Central memory CD8-positive, alpha-beta T cell (primary cell): ENCODE measurements around the gene VPS9D1.
"Not testable (repeated sequence)": the region's sequence is repeated elsewhere in the genome, so short reads cannot be mapped to it uniquely, and the experiment has no call there.

Source experiments
- ATAC-seq: fragments of 150-1000 bp; cut with Tn5 transposase; replicated peaks from 2 replicates; pipeline ENCODE4 v1.10.0; 2022; ENCODE audit warnings: mild to moderate bottlenecking, moderate FRiP score, moderate number of reproducible peaks; ENCODE audit not compliant: poor library complexity, severe bottlenecking; ENCODE audit errors: extremely low read depth
- DNase-seq, 2 donors: peaks; one replicate each; pipeline ENCODE4 v3.0.0; 2021; ENCODE audit warnings: low spot score in 2 of 2
- H3K27ac Mint-ChIP-seq: one replicate; pipeline ENCODE4 v1.8.0; 2022; ENCODE audit warnings: low read depth, mild to moderate bottlenecking, moderate library complexity, mixed read lengths
- H3K27me3 Mint-ChIP-seq: one replicate; pipeline ENCODE4 v1.8.0; 2022; ENCODE audit warnings: mixed read lengths
- H3K36me3 Mint-ChIP-seq: one replicate; pipeline ENCODE4 v1.8.0; 2022; ENCODE audit warnings: mild to moderate bottlenecking, moderate library complexity, mixed read lengths; ENCODE audit not compliant: insufficient read depth
- H3K4me1 Mint-ChIP-seq: one replicate; pipeline ENCODE4 v1.8.0; 2022; ENCODE audit warnings: mixed read lengths
- H3K4me3 Mint-ChIP-seq: one replicate; pipeline ENCODE4 v1.8.0; 2022; ENCODE audit warnings: mild to moderate bottlenecking, moderate library complexity, mixed read lengths
- H3K9me3 Mint-ChIP-seq: one replicate; pipeline ENCODE4 v1.8.0; 2022; ENCODE audit warnings: mixed read lengths

The VPS9D1 gene

GRCh38 chr16:89693289-89693731 is 27.4 kb downstream of the VPS9D1 start:
- H3K27me3 Mint-ChIP-seq, result no peaks in the 10 kb centered on the region
- no peaks in the 10 kb centered on the region for H3K9me3 Mint-ChIP-seq
- H3K36me3 Mint-ChIP-seq, result peaks cover 36% of the 10 kb centered on the region
- no peak overlapping the region for H3K27ac Mint-ChIP-seq
- DNase-seq (no peak), ATAC-seq (no peak)
- no peak overlapping the region for H3K4me3 Mint-ChIP-seq
- H3K4me1 Mint-ChIP-seq, result peaks cover 26% of the 10 kb centered on the region

- peaks cover 39% of the 10 kb centered on the region for H3K36me3 Mint-ChIP-seq
- no peak overlapping the region for H3K4me3 Mint-ChIP-seq
- no peak for DNase-seq
- no peaks in the 10 kb centered on the region for H3K9me3 Mint-ChIP-seq
- no peak overlapping the region for H3K27ac Mint-ChIP-seq
- no peaks in the 10 kb centered on the region for H3K27me3 Mint-ChIP-seq
- peaks cover 35% of the 10 kb centered on the region for H3K4me1 Mint-ChIP-seq
- ATAC-seq, result no peak
Observed at GRCh38 chr16:89691986-89692569, 28.6 kb downstream of the VPS9D1 start.

GRCh38 chr16:89691231-89691985 is 29.3 kb downstream of the VPS9D1 start:
- DNase-seq (no peak), ATAC-seq (no peak)
- H3K27me3 Mint-ChIP-seq, result no peaks in the 10 kb centered on the region
- H3K4me3 Mint-ChIP-seq, result no peak overlapping the region
- H3K36me3 Mint-ChIP-seq, result peaks cover 39% of the 10 kb centered on the region
- H3K4me1 Mint-ChIP-seq, result peaks cover 32% of the 10 kb centered on the region
- no peaks in the 10 kb centered on the region for H3K9me3 Mint-ChIP-seq
- no peak overlapping the region for H3K27ac Mint-ChIP-seq

GRCh38 chr16:89690392-89690901 is 30.3 kb downstream of the VPS9D1 start:
- H3K4me3 Mint-ChIP-seq, result no peak overlapping the region
- no peak overlapping the region for H3K27ac Mint-ChIP-seq
- no peaks in the 10 kb centered on the region for H3K27me3 Mint-ChIP-seq
- DNase-seq, result no peak
- H3K36me3 Mint-ChIP-seq, result peaks cover 41% of the 10 kb centered on the region
- no peak for ATAC-seq
- H3K9me3 Mint-ChIP-seq, result no peaks in the 10 kb centered on the region
- H3K4me1 Mint-ChIP-seq, result peaks cover 28% of the 10 kb centered on the region

GRCh38 chr16:89689621-89690020 is 31.1 kb downstream of the VPS9D1 start:
- not testable (repeated sequence) for H3K9me3 Mint-ChIP-seq, H3K4me3 Mint-ChIP-seq, ATAC-seq, DNase-seq, H3K27me3 Mint-ChIP-seq, H3K27ac Mint-ChIP-seq
- H3K36me3 Mint-ChIP-seq, result peaks cover 38% of the 10 kb centered on the region
- peaks cover 21% of the 10 kb centered on the region for H3K4me1 Mint-ChIP-seq

- H3K4me1 Mint-ChIP-seq, result peaks cover 21% of the 10 kb centered on the region
- H3K27me3 Mint-ChIP-seq, result no peaks in the 10 kb centered on the region
- peaks cover 38% of the 10 kb centered on the region for H3K36me3 Mint-ChIP-seq
- ATAC-seq (no peak), DNase-seq (no peak)
- no peak overlapping the region for H3K4me3 Mint-ChIP-seq
- H3K27ac Mint-ChIP-seq, result no peak overlapping the region
- H3K9me3 Mint-ChIP-seq, result no peaks in the 10 kb centered on the region
Observed at GRCh38 chr16:89689142-89689541, 31.6 kb downstream of the VPS9D1 start.

- Mint-ChIP-seq H3K4me1 (peaks cover 21% of the 10 kb centered on the region), H3K27me3 (no peaks in the 10 kb centered on the region), H3K9me3 (no peaks in the 10 kb centered on the region), H3K36me3 (peaks cover 31% of the 10 kb centered on the region), H3K27ac (no peak overlapping the region), H3K4me3 (peak overlapping the region; percentile 91)
- no peak for ATAC-seq
- no peak for DNase-seq
Observed at GRCh38 chr16:89688395-89688794, 32.3 kb downstream of the VPS9D1 start.

GRCh38 chr16:89687092-89687940 is 33.4 kb downstream of the VPS9D1 start:
- ATAC-seq, result peak; percentile 57
- no peak for DNase-seq
- H3K27me3 Mint-ChIP-seq, result no peaks in the 10 kb centered on the region
- peaks cover 27% of the 10 kb centered on the region for H3K36me3 Mint-ChIP-seq
- H3K4me1 Mint-ChIP-seq, result peaks cover 21% of the 10 kb centered on the region
- peak overlapping the region; percentile 46 for H3K27ac Mint-ChIP-seq
- no peaks in the 10 kb centered on the region for H3K9me3 Mint-ChIP-seq
- H3K4me3 Mint-ChIP-seq, result peak overlapping the region; percentile 91

GRCh38 chr16:89686520-89687091 is 34.1 kb downstream of the VPS9D1 start, which contains the start of gene CDK10:
TSS of gene CDK10 (plus strand) at chr16:89686689. CDS start at chr16:89686711, 22 bp downstream.
- Mint-ChIP-seq H3K4me3 (peak within 1 kb of the TSS; percentile 91), H3K27me3 (no peaks in the 10 kb centered on the region), H3K4me1 (peaks cover 21% of the 10 kb centered on the region), H3K36me3 (peaks cover 25% of the 10 kb centered on the region), H3K27ac (peak within 1 kb of the TSS; percentile 88), H3K9me3 (no peaks in the 10 kb centered on the region)
- ATAC-seq (peak; percentile 85), DNase-seq (peak; percentile 80 to 88)

GRCh38 chr16:89685916-89686315 is 34.8 kb downstream of the VPS9D1 start:
- H3K4me1 Mint-ChIP-seq, result peaks cover 21% of the 10 kb centered on the region
- H3K27ac Mint-ChIP-seq, result peak overlapping the region; percentile 88
- no peak for DNase-seq
- peaks cover 20% of the 10 kb centered on the region for H3K36me3 Mint-ChIP-seq
- H3K4me3 Mint-ChIP-seq, result peak overlapping the region; percentile 91
- H3K9me3 Mint-ChIP-seq, result no peaks in the 10 kb centered on the region
- ATAC-seq, result no peak
- no peaks in the 10 kb centered on the region for H3K27me3 Mint-ChIP-seq

- no peak overlapping the region for H3K27ac Mint-ChIP-seq
- H3K27me3 Mint-ChIP-seq, result no peaks in the 10 kb centered on the region
- no peaks in the 10 kb centered on the region for H3K4me1 Mint-ChIP-seq
- ATAC-seq, result no peak
- H3K4me3 Mint-ChIP-seq, result no peak overlapping the region
- H3K36me3 Mint-ChIP-seq, result peaks cover 1% of the 10 kb centered on the region
- DNase-seq, result no peak
- no peaks in the 10 kb centered on the region for H3K9me3 Mint-ChIP-seq
Observed at GRCh38 chr16:89678258-89678657, 42.4 kb downstream of the VPS9D1 start.
